ENCODE measurements around the gene ITGB2. TPM values are rescaled to one million over a fixed set of nuclear protein-coding genes. Genes with fewer than 3 reads are reported as not detected.

Gene ITGB2
- total RNA-seq, 1 experiment from 2014 or later: 1.5 TPM

GRCh38 chr21:44911384-44912157 lies 9.1 kb downstream of the ITGB2 start:
- CTCF ChIA-PET: no interaction called here
- TF ChIP-seq, protein P1, sequence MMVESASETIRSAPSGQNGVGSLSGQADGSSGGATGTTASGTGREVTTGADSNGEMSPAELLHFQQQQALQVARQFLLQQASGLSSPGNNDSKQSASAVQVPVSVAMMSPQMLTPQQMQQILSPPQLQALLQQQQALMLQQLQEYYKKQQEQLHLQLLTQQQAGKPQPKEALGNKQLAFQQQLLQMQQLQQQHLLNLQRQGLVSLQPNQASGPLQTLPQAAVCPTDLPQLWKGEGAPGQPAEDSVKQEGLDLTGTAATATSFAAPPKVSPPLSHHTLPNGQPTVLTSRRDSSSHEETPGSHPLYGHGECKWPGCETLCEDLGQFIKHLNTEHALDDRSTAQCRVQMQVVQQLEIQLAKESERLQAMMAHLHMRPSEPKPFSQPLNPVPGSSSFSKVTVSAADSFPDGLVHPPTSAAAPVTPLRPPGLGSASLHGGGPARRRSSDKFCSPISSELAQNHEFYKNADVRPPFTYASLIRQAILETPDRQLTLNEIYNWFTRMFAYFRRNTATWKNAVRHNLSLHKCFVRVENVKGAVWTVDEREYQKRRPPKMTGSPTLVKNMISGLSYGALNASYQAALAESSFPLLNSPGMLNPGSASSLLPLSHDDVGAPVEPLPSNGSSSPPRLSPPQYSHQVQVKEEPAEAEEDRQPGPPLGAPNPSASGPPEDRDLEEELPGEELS (CRISPR knock-in tag; IDR thresholded peaks at IDR 0.05): no peak
- TF ChIP-seq ESRRA (CRISPR knock-in tag; IDR thresholded peaks at IDR 0.05; ENCODE audit: borderline replicate concordance) (no peak), ZNF121 (CRISPR knock-in tag; IDR thresholded peaks at IDR 0.05) (no peak), NFATC4 (CRISPR knock-in tag; IDR thresholded peaks at IDR 0.05) (no peak), ZNF423 (CRISPR knock-in tag; IDR thresholded peaks at IDR 0.05) (no peak), CREB1 (CRISPR knock-in tag; IDR thresholded peaks at IDR 0.05) (no peak), JUN (CRISPR knock-in tag; IDR thresholded peaks at IDR 0.05) (no peak), PRRX2 (CRISPR knock-in tag; IDR thresholded peaks at IDR 0.05) (no peak), ZNF281 (CRISPR knock-in tag; IDR thresholded peaks at IDR 0.05) (no peak), OVOL2 (CRISPR knock-in tag; IDR thresholded peaks at IDR 0.05; ENCODE audit: borderline replicate concordance) (no peak)
- TF ChIP-seq, protein P2, sequence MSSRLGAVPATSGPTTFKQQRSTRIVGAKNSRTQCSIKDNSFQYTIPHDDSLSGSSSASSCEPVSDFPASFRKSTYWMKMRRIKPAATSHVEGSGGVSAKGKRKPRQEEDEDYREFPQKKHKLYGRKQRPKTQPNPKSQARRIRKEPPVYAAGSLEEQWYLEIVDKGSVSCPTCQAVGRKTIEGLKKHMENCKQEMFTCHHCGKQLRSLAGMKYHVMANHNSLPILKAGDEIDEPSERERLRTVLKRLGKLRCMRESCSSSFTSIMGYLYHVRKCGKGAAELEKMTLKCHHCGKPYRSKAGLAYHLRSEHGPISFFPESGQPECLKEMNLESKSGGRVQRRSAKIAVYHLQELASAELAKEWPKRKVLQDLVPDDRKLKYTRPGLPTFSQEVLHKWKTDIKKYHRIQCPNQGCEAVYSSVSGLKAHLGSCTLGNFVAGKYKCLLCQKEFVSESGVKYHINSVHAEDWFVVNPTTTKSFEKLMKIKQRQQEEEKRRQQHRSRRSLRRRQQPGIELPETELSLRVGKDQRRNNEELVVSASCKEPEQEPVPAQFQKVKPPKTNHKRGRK (CRISPR knock-in tag; IDR thresholded peaks at IDR 0.05; ENCODE audit: borderline replicate concordance): no peak
- TF ChIP-seq, protein P3, sequence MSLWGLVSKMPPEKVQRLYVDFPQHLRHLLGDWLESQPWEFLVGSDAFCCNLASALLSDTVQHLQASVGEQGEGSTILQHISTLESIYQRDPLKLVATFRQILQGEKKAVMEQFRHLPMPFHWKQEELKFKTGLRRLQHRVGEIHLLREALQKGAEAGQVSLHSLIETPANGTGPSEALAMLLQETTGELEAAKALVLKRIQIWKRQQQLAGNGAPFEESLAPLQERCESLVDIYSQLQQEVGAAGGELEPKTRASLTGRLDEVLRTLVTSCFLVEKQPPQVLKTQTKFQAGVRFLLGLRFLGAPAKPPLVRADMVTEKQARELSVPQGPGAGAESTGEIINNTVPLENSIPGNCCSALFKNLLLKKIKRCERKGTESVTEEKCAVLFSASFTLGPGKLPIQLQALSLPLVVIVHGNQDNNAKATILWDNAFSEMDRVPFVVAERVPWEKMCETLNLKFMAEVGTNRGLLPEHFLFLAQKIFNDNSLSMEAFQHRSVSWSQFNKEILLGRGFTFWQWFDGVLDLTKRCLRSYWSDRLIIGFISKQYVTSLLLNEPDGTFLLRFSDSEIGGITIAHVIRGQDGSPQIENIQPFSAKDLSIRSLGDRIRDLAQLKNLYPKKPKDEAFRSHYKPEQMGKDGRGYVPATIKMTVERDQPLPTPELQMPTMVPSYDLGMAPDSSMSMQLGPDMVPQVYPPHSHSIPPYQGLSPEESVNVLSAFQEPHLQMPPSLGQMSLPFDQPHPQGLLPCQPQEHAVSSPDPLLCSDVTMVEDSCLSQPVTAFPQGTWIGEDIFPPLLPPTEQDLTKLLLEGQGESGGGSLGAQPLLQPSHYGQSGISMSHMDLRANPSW (CRISPR knock-in tag; conservative IDR thresholded peaks at IDR 0.05; ENCODE audit: low read depth): no peak
- TF ChIP-seq, protein P4, sequence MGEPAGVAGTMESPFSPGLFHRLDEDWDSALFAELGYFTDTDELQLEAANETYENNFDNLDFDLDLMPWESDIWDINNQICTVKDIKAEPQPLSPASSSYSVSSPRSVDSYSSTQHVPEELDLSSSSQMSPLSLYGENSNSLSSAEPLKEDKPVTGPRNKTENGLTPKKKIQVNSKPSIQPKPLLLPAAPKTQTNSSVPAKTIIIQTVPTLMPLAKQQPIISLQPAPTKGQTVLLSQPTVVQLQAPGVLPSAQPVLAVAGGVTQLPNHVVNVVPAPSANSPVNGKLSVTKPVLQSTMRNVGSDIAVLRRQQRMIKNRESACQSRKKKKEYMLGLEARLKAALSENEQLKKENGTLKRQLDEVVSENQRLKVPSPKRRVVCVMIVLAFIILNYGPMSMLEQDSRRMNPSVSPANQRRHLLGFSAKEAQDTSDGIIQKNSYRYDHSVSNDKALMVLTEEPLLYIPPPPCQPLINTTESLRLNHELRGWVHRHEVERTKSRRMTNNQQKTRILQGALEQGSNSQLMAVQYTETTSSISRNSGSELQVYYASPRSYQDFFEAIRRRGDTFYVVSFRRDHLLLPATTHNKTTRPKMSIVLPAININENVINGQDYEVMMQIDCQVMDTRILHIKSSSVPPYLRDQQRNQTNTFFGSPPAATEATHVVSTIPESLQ (CRISPR knock-in tag; IDR thresholded peaks at IDR 0.05): no peak

DNA sequence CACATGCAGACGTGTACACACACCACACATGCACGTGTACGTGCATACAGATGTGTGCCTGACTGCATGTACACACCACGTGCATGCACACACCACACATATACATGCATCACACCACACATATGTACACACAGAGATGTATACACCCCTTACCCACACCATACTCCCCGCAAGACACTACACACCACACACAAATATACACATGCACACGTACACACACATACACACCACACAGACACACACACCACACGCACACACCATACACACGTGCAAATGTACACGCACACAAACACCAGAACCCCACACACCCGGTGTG lies 9.7 kb downstream of the ITGB2 start:
- Mint-ChIP-seq H3K4me1 (no peaks in the 10 kb centered on the region; the same call in 1 of the 2 replicates), H3K4me3 (no peak overlapping the region), H3K27me3 (ENCODE audit: low read depth) (no peaks in the 10 kb centered on the region), H3K27ac (no peak overlapping the region), H3K9me3 (no peaks in the 10 kb centered on the region), H3K36me3 (no peaks in the 10 kb centered on the region)
- ChIA-PET CTCF (interaction anchor here (1.1 kb wide), 1 partner anchor 19 kb away, joined by 3 read pairs; no protein-coding TSS in a partner anchor), POLR2A (no interaction called here)
- ATAC-seq (no peak), DNase-seq (ENCODE audit: low spot score) (no peak)
- TF ChIP-seq, protein P5, sequence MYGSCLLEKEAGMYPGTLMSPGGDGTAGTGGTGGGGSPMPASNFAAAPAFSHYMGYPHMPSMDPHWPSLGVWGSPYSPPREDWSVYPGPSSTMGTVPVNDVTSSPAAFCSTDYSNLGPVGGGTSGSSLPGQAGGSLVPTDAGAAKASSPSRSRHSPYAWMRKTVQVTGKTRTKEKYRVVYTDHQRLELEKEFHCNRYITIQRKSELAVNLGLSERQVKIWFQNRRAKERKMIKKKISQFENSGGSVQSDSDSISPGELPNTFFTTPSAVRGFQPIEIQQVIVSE (CRISPR knock-in tag; IDR thresholded peaks at IDR 0.05; ENCODE audit: borderline replicate concordance): no peak
- TF ChIP-seq ELF4 (CRISPR knock-in tag; IDR thresholded peaks at IDR 0.05; ENCODE audit: low read depth) (no peak), ATF1 (CRISPR knock-in tag; IDR thresholded peaks at IDR 0.05) (no peak), ZNF232 (CRISPR knock-in tag; IDR thresholded peaks at IDR 0.05) (no peak)
- TF ChIP-seq, protein P3 (CRISPR knock-in tag; conservative IDR thresholded peaks at IDR 0.05; ENCODE audit: low read depth): no peak
- TF ChIP-seq, protein P6, sequence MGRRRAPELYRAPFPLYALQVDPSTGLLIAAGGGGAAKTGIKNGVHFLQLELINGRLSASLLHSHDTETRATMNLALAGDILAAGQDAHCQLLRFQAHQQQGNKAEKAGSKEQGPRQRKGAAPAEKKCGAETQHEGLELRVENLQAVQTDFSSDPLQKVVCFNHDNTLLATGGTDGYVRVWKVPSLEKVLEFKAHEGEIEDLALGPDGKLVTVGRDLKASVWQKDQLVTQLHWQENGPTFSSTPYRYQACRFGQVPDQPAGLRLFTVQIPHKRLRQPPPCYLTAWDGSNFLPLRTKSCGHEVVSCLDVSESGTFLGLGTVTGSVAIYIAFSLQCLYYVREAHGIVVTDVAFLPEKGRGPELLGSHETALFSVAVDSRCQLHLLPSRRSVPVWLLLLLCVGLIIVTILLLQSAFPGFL (CRISPR knock-in tag; IDR thresholded peaks at IDR 0.05; ENCODE audit: borderline replicate concordance): no peak

More at GRCh38 chr21:44911384-44912157, 9.1 kb downstream of the ITGB2 start:
- H3K4me3 Mint-ChIP-seq: no peak overlapping the region
- POLR2A ChIA-PET: no interaction called here
- ATAC-seq: no peak
- no peaks in the 10 kb centered on the region for H3K36me3 Mint-ChIP-seq
- no peaks in the 10 kb centered on the region; the same call in 1 of the 2 replicates for H3K4me1 Mint-ChIP-seq
- DNase-seq (ENCODE audit: low spot score): no peak
- H3K27me3 Mint-ChIP-seq (ENCODE audit: low read depth): no peaks in the 10 kb centered on the region
- no peak overlapping the region for H3K27ac Mint-ChIP-seq
- no peaks in the 10 kb centered on the region for H3K9me3 Mint-ChIP-seq
